Panc1 (cell line): ENCODE measurements around the gene CDCP1. TPM values are rescaled to one million over a fixed set of nuclear protein-coding genes. Genes with fewer than 3 reads are reported as not detected.

Experiments
- ATAC-seq: fragments of 200-7000 bp; cut with Tn5 transposase; 2 replicates; pipeline ENCODE4 v1.9.1; 2020; ENCODE audit warnings: mild to moderate bottlenecking, moderate library complexity
- BruUV-seq: library from RNA; stranded (reverse); fragments of 400-500 nt; replicated peaks from 2 replicates; lab custom pipeline; 2021; lab: Mats Ljungman, UMichigan
- CTCF ChIA-PET: fragments of 300-600 bp; sonication (Branson Sonifier 250); formaldehyde crosslinking; loops from one replicate; lab custom pipeline; 2022; ENCODE audit warnings: antibody characterized with exemption; lab: Charles Lee
- POLR2A ChIA-PET: fragments of 300-600 bp; sonication (Branson Sonifier 250); formaldehyde crosslinking; loops from one replicate; lab custom pipeline; 2022; ENCODE audit warnings: antibody characterized with exemption; lab: Charles Lee
- DNase-seq: peaks from one replicate; pipeline ENCODE4 v3.0.0-alpha.2; 2010; ENCODE audit warnings: low read depth, low spot score
- H3K27ac ChIP-seq: 2 replicates; pipeline ENCODE4 v1.5.1; 2011; ENCODE audit warnings: mild to moderate bottlenecking, low read length, inconsistent platforms
- H3K27me3 ChIP-seq: fragments of 200-500 bp; sonication (Bioruptor generic); 2 replicates; pipeline ENCODE4 v1.6.0; 2014; ENCODE audit warnings: low read length, inconsistent platforms; ENCODE audit not compliant: control insufficient read depth, insufficient read depth
- H3K36me3 ChIP-seq: fragments of 200-500 bp; sonication (Bioruptor generic); 2 replicates; pipeline ENCODE4 v1.5.1; 2014; ENCODE audit warnings: inconsistent platforms, mild to moderate bottlenecking, low read length, moderate library complexity; ENCODE audit not compliant: control insufficient read depth, insufficient read depth
- H3K4me1 ChIP-seq: 2 replicates; pipeline ENCODE4 v1.5.1; 2011; ENCODE audit warnings: inconsistent platforms, mild to moderate bottlenecking, low read length, moderate library complexity; ENCODE audit not compliant: control insufficient read depth, insufficient read depth
- H3K4me3 ChIP-seq, 2 experiments: 2 replicates each; pipeline ENCODE4 v1.5.1; 2011 to 2012; ENCODE audit warnings: low read depth in 2 of 2, low read length in 2 of 2, mild to moderate bottlenecking in 2 of 2, inconsistent platforms in 1 of 2, moderate library complexity in 1 of 2
- H3K9me3 ChIP-seq: fragments of 200-500 bp; sonication (Bioruptor generic); 2 replicates; pipeline ENCODE4 v1.5.1; 2014; ENCODE audit warnings: low read depth, mild to moderate bottlenecking, inconsistent platforms, low read length, moderate library complexity; ENCODE audit not compliant: control insufficient read depth, insufficient read depth
- POLR2AphosphoS5 ChIP-seq: IDR thresholded peaks from 2 replicates; pipeline ENCODE4 v1.6.1; 2012; ENCODE audit warnings: mild to moderate bottlenecking, low read depth, low read length, moderate library complexity
- REST ChIP-seq, 2 experiments: IDR thresholded peaks; 2 replicates each; pipeline ENCODE4 v1.6.1; 2011 to 2012; ENCODE audit warnings: low read depth in 2 of 2, control low read depth in 1 of 2, low read length in 1 of 2, mild to moderate bottlenecking in 1 of 2, moderate library complexity in 1 of 2; ENCODE audit not compliant: insufficient read depth in 1 of 2
- SIN3A ChIP-seq: IDR thresholded peaks from 2 replicates; pipeline ENCODE4 v1.6.1; 2012; ENCODE audit warnings: low read depth, mild to moderate bottlenecking, low read length, moderate library complexity, borderline replicate concordance; ENCODE audit not compliant: insufficient read depth
- TCF7L2 ChIP-seq: IDR thresholded peaks from 2 replicates; pipeline ENCODE4 v1.6.1; 2011; ENCODE audit warnings: mild to moderate bottlenecking, low read depth, low read length, inconsistent platforms
- in situ Hi-C: cut with HindIII; loops from 2 replicates; pipeline ENCODE4 v1.10.0; 2016; ENCODE audit warnings: low sequenced_read_pairs, low pct_unique_long_range_greater_than_20kb
- intact Hi-C: fragments of 100-400 bp; cut with micrococcal nuclease; formaldehyde crosslinking; loops from one replicate; pipeline ENCODE4 v1.10.0; 2022; ENCODE audit not compliant: unreplicated experiment
- total RNA-seq: library from RNA; stranded (reverse); gene quantifications from one replicate; pipeline ENCODE4 v1.2.1, GENCODE V29; 2021; ENCODE audit not compliant: unreplicated experiment
- TF ChIP-seq, protein P1 (sequence below): fragments of 450-650 bp; IDR thresholded peaks from 2 replicates; pipeline ENCODE4 v1.5.1; 2017; ENCODE audit warnings: mild to moderate bottlenecking

CDCP1 gene
- total RNA-seq, 1 experiment from 2014 or later: 47.8 TPM

DNA sequence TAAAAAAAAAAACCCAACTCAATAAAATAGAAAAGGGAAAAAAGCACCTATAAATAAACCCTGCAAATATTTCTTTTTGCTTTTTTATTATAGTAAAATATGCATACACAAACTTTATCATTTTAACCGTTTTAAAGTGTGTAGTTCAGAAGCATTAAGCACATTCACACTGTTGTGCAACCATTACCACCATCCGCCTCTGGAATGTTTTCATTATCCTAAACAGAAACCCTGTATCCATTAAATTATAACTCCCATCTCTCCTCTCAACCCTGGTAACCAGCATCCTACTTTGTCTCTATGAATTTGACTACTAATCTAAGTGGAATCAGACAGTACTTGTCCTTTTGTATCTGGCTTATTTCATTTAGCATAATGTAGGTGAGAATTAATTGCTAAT is 15.0 kb downstream of the CDCP1 start:
- BruUV-seq: no TSS peak
- intact Hi-C loops (no loop called here), in situ Hi-C loops (no loop called here)
- TF ChIP-seq REST (IDR thresholded peaks at IDR 0.05; ENCODE audit: insufficient read depth in 1 of 2, low read depth in 2 of 2, low read length in 1 of 2) (no peak), TCF7L2 (no peak), SIN3A (no peak), POLR2AphosphoS5 (no peak)
- TF ChIP-seq, protein P1, sequence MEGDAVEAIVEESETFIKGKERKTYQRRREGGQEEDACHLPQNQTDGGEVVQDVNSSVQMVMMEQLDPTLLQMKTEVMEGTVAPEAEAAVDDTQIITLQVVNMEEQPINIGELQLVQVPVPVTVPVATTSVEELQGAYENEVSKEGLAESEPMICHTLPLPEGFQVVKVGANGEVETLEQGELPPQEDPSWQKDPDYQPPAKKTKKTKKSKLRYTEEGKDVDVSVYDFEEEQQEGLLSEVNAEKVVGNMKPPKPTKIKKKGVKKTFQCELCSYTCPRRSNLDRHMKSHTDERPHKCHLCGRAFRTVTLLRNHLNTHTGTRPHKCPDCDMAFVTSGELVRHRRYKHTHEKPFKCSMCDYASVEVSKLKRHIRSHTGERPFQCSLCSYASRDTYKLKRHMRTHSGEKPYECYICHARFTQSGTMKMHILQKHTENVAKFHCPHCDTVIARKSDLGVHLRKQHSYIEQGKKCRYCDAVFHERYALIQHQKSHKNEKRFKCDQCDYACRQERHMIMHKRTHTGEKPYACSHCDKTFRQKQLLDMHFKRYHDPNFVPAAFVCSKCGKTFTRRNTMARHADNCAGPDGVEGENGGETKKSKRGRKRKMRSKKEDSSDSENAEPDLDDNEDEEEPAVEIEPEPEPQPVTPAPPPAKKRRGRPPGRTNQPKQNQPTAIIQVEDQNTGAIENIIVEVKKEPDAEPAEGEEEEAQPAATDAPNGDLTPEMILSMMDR: no peak
- Histone ChIP-seq H3K27me3 (no peaks in the 10 kb centered on the region), H3K4me1 (no peaks in the 10 kb centered on the region; the same call in none of the 2 replicates), H3K27ac (no peak overlapping the region), H3K4me3 (no peak overlapping the region), H3K9me3 (no peaks in the 10 kb centered on the region), H3K36me3 (no peaks in the 10 kb centered on the region)
- POLR2A ChIA-PET: no interaction called here
- ATAC-seq: no peak
- no peak for DNase-seq
- CTCF ChIA-PET: no interaction called here

- in situ Hi-C loops: no loop called here
- no peak overlapping the region for H3K4me3 ChIP-seq
- DNase-seq (no peak), ATAC-seq (no peak)
- H3K9me3 ChIP-seq: no peaks in the 10 kb centered on the region
- intact Hi-C loops: no loop called here
- POLR2A ChIA-PET: no interaction called here
- no peak overlapping the region for H3K27ac ChIP-seq
- TF ChIP-seq TCF7L2: no peak
- no peak for TF ChIP-seq SIN3A
- no peak for TF ChIP-seq REST (IDR thresholded peaks at IDR 0.05; ENCODE audit: insufficient read depth in 1 of 2, low read depth in 2 of 2, low read length in 1 of 2)
- TF ChIP-seq POLR2AphosphoS5: no peak
- TF ChIP-seq, protein P1: no peak
- no peaks in the 10 kb centered on the region; the same call in none of the 2 replicates for H3K4me1 ChIP-seq
- BruUV-seq: no TSS peak
- H3K36me3 ChIP-seq: no peaks in the 10 kb centered on the region
- CTCF ChIA-PET: no interaction called here
- no peaks in the 10 kb centered on the region for H3K27me3 ChIP-seq
Observed at GRCh38 chr3:45130476-45130875, 15.7 kb downstream of the CDCP1 start.
